SW480 (cell line): ENCODE measurements around the gene CARD19.

Experiments used
- DNase-seq: peaks from one replicate; pipeline ENCODE4 v3.0.0-alpha.2; 2016; ENCODE audit warnings: low spot score

CARD19 gene

GRCh38 chr9:93096131-93096802, at the start of gene CARD19:
CARD19 (plus strand) TSS chr9:93096217; CDS start chr9:93096346, 129 bp downstream.
- peak; percentile 55 for DNase-seq

GRCh38 chr9:93048566-93049448, 47.2 kb upstream of the CARD19 start:
- DNase-seq, result no peak

- DNase-seq, result no peak
Measured at GRCh38 chr9:93049491-93049890, 46.5 kb upstream of the CARD19 start.

GRCh38 chr9:93050231-93050630, 45.8 kb upstream of the CARD19 start:
- DNase-seq, result no peak

GRCh38 chr9:93051680-93052089, 44.3 kb upstream of the CARD19 start:
- no peak for DNase-seq

GRCh38 chr9:93052791-93053540, 43.1 kb upstream of the CARD19 start:
- no peak for DNase-seq

- DNase-seq, result no peak
Measured at GRCh38 chr9:93053781-93054331, 42.2 kb upstream of the CARD19 start.

- no peak for DNase-seq
Measured at GRCh38 chr9:93054758-93055704, 41.0 kb upstream of the CARD19 start.

- DNase-seq, result no peak
Measured at GRCh38 chr9:93057042-93057702, 38.8 kb upstream of the CARD19 start.

GRCh38 chr9:93057703-93058354, 38.2 kb upstream of the CARD19 start:
- DNase-seq, result no peak

GRCh38 chr9:93058355-93059010, 37.5 kb upstream of the CARD19 start, which contains the start of gene SUSD3:
SUSD3 (plus strand) TSS chr9:93058701; CDS start chr9:93058743, 42 bp downstream.
- peak; percentile 53 for DNase-seq

GRCh38 chr9:93059011-93059714, 36.9 kb upstream of the CARD19 start:
- DNase-seq, result no peak

GRCh38 chr9:93059715-93060578, 36.1 kb upstream of the CARD19 start:
- DNase-seq, result no peak

- no peak for DNase-seq
Measured at GRCh38 chr9:93060746-93061259, 35.2 kb upstream of the CARD19 start.

GRCh38 chr9:93061260-93061751, 34.7 kb upstream of the CARD19 start:
- no peak for DNase-seq

- DNase-seq, result peak; percentile 44
Measured at GRCh38 chr9:93061791-93062763, 33.9 kb upstream of the CARD19 start.
